Activated B cell treated with CpG ODN at 0.5 μM for 24 hours (primary cell): ENCODE results near the gene GDF11. TPM values are rescaled to one million over a fixed set of nuclear protein-coding genes. Genes with fewer than 3 reads are reported as not detected.

Source experiments
- ATAC-seq: fragments of 200-7000 bp; cut with Tn5 transposase; one replicate; pipeline ENCODE4 v1.10.0; 2021; ENCODE audit warnings: low read depth, mild to moderate bottlenecking, moderate library complexity
- CTCF ChIA-PET: fragments of 350-600 bp; sonication (Branson Sonifier 250); formaldehyde crosslinking; loops from one replicate; lab custom pipeline; 2021; ENCODE audit warnings: antibody characterized with exemption; lab: Charles Lee
- POLR2A ChIA-PET: fragments of 350-600 bp; sonication (Branson Sonifier 250); formaldehyde crosslinking; loops from one replicate; lab custom pipeline; 2021; ENCODE audit warnings: antibody characterized with exemption; lab: Charles Lee
- DNase-seq: peaks from one replicate; pipeline ENCODE4 v3.0.0; 2022
- H3K27ac Mint-ChIP-seq: one replicate; pipeline ENCODE4 v1.8.0; 2020; ENCODE audit warnings: mixed read lengths
- H3K27me3 Mint-ChIP-seq: one replicate; pipeline ENCODE4 v1.8.0; 2021; ENCODE audit warnings: mixed read lengths
- H3K36me3 Mint-ChIP-seq: one replicate; pipeline ENCODE4 v1.8.0; 2021; ENCODE audit warnings: low read depth, mixed read lengths
- H3K4me1 Mint-ChIP-seq: one replicate; pipeline ENCODE4 v1.8.0; 2021; ENCODE audit warnings: mixed read lengths
- H3K4me3 Mint-ChIP-seq: one replicate; pipeline ENCODE4 v1.8.0; 2020; ENCODE audit warnings: mild to moderate bottlenecking, mixed read lengths
- H3K9me3 Mint-ChIP-seq: one replicate; pipeline ENCODE4 v1.8.0; 2020; ENCODE audit warnings: mixed read lengths
- CTCF ChIP-seq: fragments of 200-600 bp; IDR thresholded peaks from one replicate; pipeline ENCODE4 v1.8.0; 2022; ENCODE audit warnings: antibody characterized with exemption, mild to moderate bottlenecking
- intact Hi-C: fragments of 100-400 bp; cut with micrococcal nuclease; formaldehyde crosslinking; loops from one replicate; pipeline ENCODE4 v1.15.1; 2024
- total RNA-seq: library from RNA; stranded (reverse); gene quantifications from 2 replicates; pipeline ENCODE4 v1.2.3, GENCODE V29; 2022

GDF11 gene
- total RNA-seq, 1 donor from 2014 or later = 6.4 TPM

GRCh38 chr12:55726971-55727370 is 16.0 kb upstream of the GDF11 start:
- CTCF ChIA-PET = interaction anchor here (1.6 kb wide), 1 partner anchor 11 kb away, joined by 4 read pairs; no protein-coding TSS in a partner anchor
- POLR2A ChIA-PET = interaction anchor here (1.2 kb wide), 1 partner anchor 11 kb away, joined by 5 read pairs; the partner anchor contains the start of gene BLOC1S1
- ATAC-seq (no peak), DNase-seq (no peak)
- intact Hi-C loops = no loop called here
- Mint-ChIP-seq H3K4me3 (peak overlapping the region; percentile 89), H3K27me3 (no peaks in the 10 kb centered on the region), H3K27ac (peak overlapping the region; percentile 67), H3K4me1 (peaks cover 37% of the 10 kb centered on the region), H3K36me3 (peaks cover 28% of the 10 kb centered on the region), H3K9me3 (no peaks in the 10 kb centered on the region)
- no peak for TF ChIP-seq CTCF

- peaks cover 28% of the 10 kb centered on the region for H3K36me3 Mint-ChIP-seq
- POLR2A ChIA-PET = interaction anchor here (0.6 to 1.2 kb wide), 2 partner anchors 12 to 49 kb away, joined by 5 to 7 read pairs; partner anchors contain the start of gene BLOC1S1
- peak overlapping the region; percentile 89 for H3K4me3 Mint-ChIP-seq
- peak overlapping the region; percentile 67 for H3K27ac Mint-ChIP-seq
- CTCF ChIA-PET = interaction anchor here (1.6 kb wide), 1 partner anchor 10 kb away, joined by 4 read pairs; no protein-coding TSS in a partner anchor
- H3K9me3 Mint-ChIP-seq = no peaks in the 10 kb centered on the region
- no peak for TF ChIP-seq CTCF
- H3K4me1 Mint-ChIP-seq = peaks cover 37% of the 10 kb centered on the region
- ATAC-seq (no peak), DNase-seq (no peak)
- H3K27me3 Mint-ChIP-seq = no peaks in the 10 kb centered on the region
- intact Hi-C loops = no loop called here
Measured at GRCh38 chr12:55727643-55728185, 15.2 kb upstream of the GDF11 start.

- no peak for DNase-seq
- intact Hi-C loops = no loop called here
- H3K9me3 Mint-ChIP-seq = no peaks in the 10 kb centered on the region
- POLR2A ChIA-PET = interaction anchor here (0.5 to 2.7 kb wide), 11 partner anchors 10 to 493 kb away, joined by 3 to 29 read pairs (median 6); partner anchors contain the start of genes BLOC1S1, DNAJC14, GDF11 and ORMDL2
- peaks cover 28% of the 10 kb centered on the region for H3K36me3 Mint-ChIP-seq
- no peaks in the 10 kb centered on the region for H3K27me3 Mint-ChIP-seq
- ATAC-seq = peak; percentile 13
- H3K4me3 Mint-ChIP-seq = peak overlapping the region; percentile 89
- TF ChIP-seq CTCF = no peak
- peak overlapping the region; percentile 67 for H3K27ac Mint-ChIP-seq
- CTCF ChIA-PET = interaction anchor here (1.6 to 2.7 kb wide), 2 partner anchors 10 kb away, joined by 4 to 32 read pairs; no protein-coding TSS in a partner anchor
- peaks cover 37% of the 10 kb centered on the region for H3K4me1 Mint-ChIP-seq
Measured at GRCh38 chr12:55728186-55728938, 14.6 kb upstream of the GDF11 start.

- ChIA-PET POLR2A (interaction anchor here (0.5 to 2.7 kb wide), 15 partner anchors 9 to 1231 kb away, joined by 3 to 29 read pairs (median 5); partner anchors contain the start of genes BLOC1S1, DNAJC14, GDF11 and ORMDL2), CTCF (interaction anchor here (1.3 to 2.7 kb wide), 4 partner anchors 10 to 460 kb away, joined by 3 to 32 read pairs (median 5); partner anchors contain the start of gene SMARCC2)
- Mint-ChIP-seq H3K27ac (peak within 1 kb of the TSS; percentile 88), H3K27me3 (no peaks in the 10 kb centered on the region), H3K4me3 (peak within 1 kb of the TSS; percentile 89), H3K36me3 (peaks cover 24% of the 10 kb centered on the region), H3K4me1 (peaks cover 37% of the 10 kb centered on the region), H3K9me3 (no peaks in the 10 kb centered on the region)
- TF ChIP-seq CTCF = no peak
- intact Hi-C loops = loop anchor here (1.0 kb wide), 2 partner anchors 9 to 13 kb away; partner anchors contain the start of gene BLOC1S1
- ATAC-seq (peak; percentile 64), DNase-seq (peak; percentile 68)
Measured at GRCh38 chr12:55728939-55729818, 13.7 kb upstream of the GDF11 start, which contains the start of gene CD63. TSS of gene CD63 (minus strand) at chr12:55729009. CDS start at chr12:55728341, 668 bp downstream.
